Nephron progenitor cell (in vitro differentiated cells): ENCODE results near the gene EARS2.
"Not testable (repeated sequence)": the region's sequence is repeated elsewhere in the genome, so short reads cannot be mapped to it uniquely, and the experiment has no call there.

Source experiments
- DNase-seq: peaks from one replicate; pipeline ENCODE4 v3.0.0; 2021
- H3K27ac Mint-ChIP-seq: 2 replicates; pipeline ENCODE4 v1.8.0; 2021; ENCODE audit warnings: mild to moderate bottlenecking, moderate library complexity, mixed read lengths
- H3K27me3 Mint-ChIP-seq: 2 replicates; pipeline ENCODE4 v1.8.0; 2021; ENCODE audit warnings: mild to moderate bottlenecking, low read depth, mixed read lengths; ENCODE audit not compliant: poor library complexity
- H3K36me3 Mint-ChIP-seq: 2 replicates; pipeline ENCODE4 v1.8.0; 2021; ENCODE audit warnings: low read depth, mixed read lengths
- H3K4me1 Mint-ChIP-seq: 2 replicates; pipeline ENCODE4 v1.8.0; 2021; ENCODE audit warnings: mixed read lengths
- H3K4me3 Mint-ChIP-seq: 2 replicates; pipeline ENCODE4 v1.8.0; 2021; ENCODE audit warnings: mild to moderate bottlenecking, moderate library complexity, mixed read lengths
- H3K9me3 Mint-ChIP-seq: 2 replicates; pipeline ENCODE4 v1.8.0; 2021; ENCODE audit warnings: mild to moderate bottlenecking, moderate library complexity, mixed read lengths
- TF ChIP-seq, protein P1 (sequence below): fragments of 200-600 bp; sonication (generic); IDR thresholded peaks from 2 replicates; pipeline ENCODE4 v1.5.0; 2021; ENCODE audit warnings: antibody characterized with exemption

The EARS2 gene

GRCh38 chr16:23590181-23590580 is 33.0 kb upstream of the EARS2 start:
- peaks cover 51% of the 10 kb centered on the region for H3K36me3 Mint-ChIP-seq
- DNase-seq, result no peak
- TF ChIP-seq, protein P1, sequence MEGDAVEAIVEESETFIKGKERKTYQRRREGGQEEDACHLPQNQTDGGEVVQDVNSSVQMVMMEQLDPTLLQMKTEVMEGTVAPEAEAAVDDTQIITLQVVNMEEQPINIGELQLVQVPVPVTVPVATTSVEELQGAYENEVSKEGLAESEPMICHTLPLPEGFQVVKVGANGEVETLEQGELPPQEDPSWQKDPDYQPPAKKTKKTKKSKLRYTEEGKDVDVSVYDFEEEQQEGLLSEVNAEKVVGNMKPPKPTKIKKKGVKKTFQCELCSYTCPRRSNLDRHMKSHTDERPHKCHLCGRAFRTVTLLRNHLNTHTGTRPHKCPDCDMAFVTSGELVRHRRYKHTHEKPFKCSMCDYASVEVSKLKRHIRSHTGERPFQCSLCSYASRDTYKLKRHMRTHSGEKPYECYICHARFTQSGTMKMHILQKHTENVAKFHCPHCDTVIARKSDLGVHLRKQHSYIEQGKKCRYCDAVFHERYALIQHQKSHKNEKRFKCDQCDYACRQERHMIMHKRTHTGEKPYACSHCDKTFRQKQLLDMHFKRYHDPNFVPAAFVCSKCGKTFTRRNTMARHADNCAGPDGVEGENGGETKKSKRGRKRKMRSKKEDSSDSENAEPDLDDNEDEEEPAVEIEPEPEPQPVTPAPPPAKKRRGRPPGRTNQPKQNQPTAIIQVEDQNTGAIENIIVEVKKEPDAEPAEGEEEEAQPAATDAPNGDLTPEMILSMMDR, result no peak
- no peak overlapping the region for H3K27ac Mint-ChIP-seq
- H3K27me3 Mint-ChIP-seq, result no peaks in the 10 kb centered on the region
- peaks cover 3% of the 10 kb centered on the region for H3K4me1 Mint-ChIP-seq
- H3K4me3 Mint-ChIP-seq, result no peak overlapping the region
- H3K9me3 Mint-ChIP-seq, result no peaks in the 10 kb centered on the region

DNA sequence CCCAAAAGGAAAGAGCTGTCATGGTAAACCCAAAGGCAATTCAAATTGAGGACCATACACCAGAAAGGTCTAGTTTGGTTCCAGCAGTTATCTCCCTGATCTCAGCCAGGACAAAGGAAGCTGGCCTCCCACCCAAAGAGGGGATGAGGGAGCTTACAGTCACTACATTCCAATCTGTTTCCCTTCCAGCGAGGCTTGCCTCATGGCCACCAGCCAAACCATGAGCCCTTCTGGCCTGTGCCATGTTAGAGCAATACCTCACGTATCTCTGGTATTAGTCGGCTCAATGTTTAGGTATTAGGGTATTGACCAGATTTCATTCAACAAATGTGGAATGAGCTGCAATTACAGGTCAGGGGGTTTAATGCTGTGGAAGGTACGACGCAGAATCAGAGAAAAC is 30.6 kb upstream of the EARS2 start:
- no peaks in the 10 kb centered on the region for H3K4me1 Mint-ChIP-seq
- no peaks in the 10 kb centered on the region for H3K9me3 Mint-ChIP-seq
- H3K4me3 Mint-ChIP-seq, result no peak overlapping the region
- no peaks in the 10 kb centered on the region for H3K27me3 Mint-ChIP-seq
- DNase-seq, result no peak
- H3K36me3 Mint-ChIP-seq, result peaks cover 48% of the 10 kb centered on the region
- H3K27ac Mint-ChIP-seq, result no peak overlapping the region
- TF ChIP-seq, protein P1, result no peak

- H3K4me3 Mint-ChIP-seq, result no peak overlapping the region
- TF ChIP-seq, protein P1, result no peak
- no peak for DNase-seq
- no peaks in the 10 kb centered on the region for H3K27me3 Mint-ChIP-seq
- H3K9me3 Mint-ChIP-seq, result no peaks in the 10 kb centered on the region
- H3K27ac Mint-ChIP-seq, result no peak overlapping the region
- no peaks in the 10 kb centered on the region for H3K4me1 Mint-ChIP-seq
- peaks cover 42% of the 10 kb centered on the region for H3K36me3 Mint-ChIP-seq
Measured at GRCh38 chr16:23584186-23585076, 27.3 kb upstream of the EARS2 start.

GRCh38 chr16:23583271-23583670 is 26.1 kb upstream of the EARS2 start:
- peaks cover 44% of the 10 kb centered on the region for H3K36me3 Mint-ChIP-seq
- H3K4me3 Mint-ChIP-seq, H3K27ac Mint-ChIP-seq, DNase-seq, H3K9me3 Mint-ChIP-seq, H3K27me3 Mint-ChIP-seq, H3K4me1 Mint-ChIP-seq: not testable (repeated sequence)

DNA sequence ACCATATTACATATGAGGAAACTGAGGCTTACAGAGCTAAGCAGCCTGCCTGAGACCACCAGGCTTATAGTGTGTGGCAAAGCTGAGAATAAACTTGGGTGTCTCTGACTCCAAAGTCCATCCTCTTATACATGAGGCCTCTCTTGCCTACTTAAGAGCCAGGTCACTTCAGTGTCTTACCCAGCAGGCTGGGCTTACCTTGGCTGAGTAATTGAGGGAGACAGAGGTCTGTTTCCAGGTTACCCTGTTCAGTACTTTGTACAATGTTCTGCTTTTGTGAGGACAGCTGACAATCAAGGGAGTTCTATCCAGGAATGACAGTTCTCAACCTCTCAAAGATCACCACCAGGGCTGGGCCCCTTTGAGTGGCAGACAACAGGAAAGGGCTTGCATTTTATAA is 24.6 kb upstream of the EARS2 start:
- Mint-ChIP-seq H3K4me1 (no peaks in the 10 kb centered on the region), H3K4me3 (no peak overlapping the region), H3K9me3 (no peaks in the 10 kb centered on the region), H3K27me3 (no peaks in the 10 kb centered on the region), H3K36me3 (peaks cover 49% of the 10 kb centered on the region), H3K27ac (no peak overlapping the region)
- TF ChIP-seq, protein P1, result no peak
- DNase-seq, result no peak

DNA sequence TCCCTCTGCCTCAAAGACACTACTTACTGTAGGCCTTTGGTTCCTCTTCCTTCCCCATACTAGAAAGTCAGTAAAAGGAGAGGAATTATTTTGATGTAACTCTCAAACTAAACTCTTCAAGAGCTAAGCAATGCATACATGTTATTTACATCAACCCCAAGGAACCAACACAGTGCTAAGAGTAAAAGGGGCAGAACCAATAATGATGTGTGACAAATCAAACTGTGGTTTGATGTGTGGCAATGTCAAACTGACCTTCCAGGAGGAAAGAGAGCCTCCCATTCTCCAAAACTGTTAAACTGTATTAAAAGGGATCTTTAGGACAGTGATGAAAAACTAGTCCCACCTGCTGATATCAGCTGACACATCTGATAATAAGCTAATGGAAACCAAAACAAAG is 23.2 kb upstream of the EARS2 start:
- Mint-ChIP-seq H3K9me3 (no peaks in the 10 kb centered on the region), H3K4me1 (no peaks in the 10 kb centered on the region)

More for the DNA sequence above, 23.2 kb upstream of the EARS2 start:
- TF ChIP-seq, protein P1, result no peak
- H3K27ac Mint-ChIP-seq, result peak overlapping the region; percentile 60
- H3K36me3 Mint-ChIP-seq, result peaks cover 50% of the 10 kb centered on the region
- no peak for DNase-seq
- H3K4me3 Mint-ChIP-seq, result no peak overlapping the region
- no peaks in the 10 kb centered on the region for H3K27me3 Mint-ChIP-seq
